WI38 (cell line): ENCODE results near the gene RIN3.

Experiments
- H3K4me3 ChIP-seq: 2 replicates; pipeline ENCODE4 v1.5.1; 2011; ENCODE audit warnings: low read depth, mild to moderate bottlenecking, control low read depth, low read length
- TF ChIP-seq, protein P1 (sequence below): IDR thresholded peaks from 2 replicates; pipeline ENCODE4 v1.5.1; 2012; ENCODE audit warnings: low read depth, mild to moderate bottlenecking, control low read depth, low read length

RIN3 gene

DNA sequence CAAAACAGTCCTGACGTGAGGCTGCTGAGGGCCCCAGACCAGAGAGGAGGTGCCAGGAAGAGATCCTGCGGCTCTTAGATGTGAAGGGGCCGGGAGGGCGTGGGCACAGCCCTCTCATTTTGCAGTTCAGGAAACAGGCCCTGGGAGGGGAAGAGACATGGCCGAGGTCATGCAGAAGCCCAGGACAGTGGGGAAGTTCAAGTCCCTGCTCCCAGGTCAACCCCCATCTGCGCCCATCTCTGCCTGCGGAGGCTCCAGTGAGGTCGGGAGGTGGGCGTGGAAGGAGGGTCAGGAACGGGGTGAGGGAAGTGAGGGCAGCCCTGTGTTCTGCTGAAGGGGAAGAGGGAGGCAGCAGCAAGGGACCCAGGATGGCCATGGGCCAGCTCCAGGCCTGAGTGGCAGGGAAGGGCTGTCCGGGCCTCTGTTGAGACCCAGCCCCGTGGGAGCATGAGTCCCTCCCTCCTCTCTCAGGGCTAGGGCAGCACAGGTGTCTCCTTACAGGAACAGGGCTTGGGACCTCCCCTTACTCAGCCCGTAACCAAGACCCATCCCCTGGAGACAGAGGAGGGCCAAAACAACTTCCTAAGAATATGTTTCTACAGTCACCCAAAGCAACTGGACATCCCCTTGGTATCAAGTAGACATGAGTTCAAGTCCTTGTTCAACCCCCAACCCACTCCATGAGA, 144.0 kb downstream of the RIN3 start:
- TF ChIP-seq, protein P1, sequence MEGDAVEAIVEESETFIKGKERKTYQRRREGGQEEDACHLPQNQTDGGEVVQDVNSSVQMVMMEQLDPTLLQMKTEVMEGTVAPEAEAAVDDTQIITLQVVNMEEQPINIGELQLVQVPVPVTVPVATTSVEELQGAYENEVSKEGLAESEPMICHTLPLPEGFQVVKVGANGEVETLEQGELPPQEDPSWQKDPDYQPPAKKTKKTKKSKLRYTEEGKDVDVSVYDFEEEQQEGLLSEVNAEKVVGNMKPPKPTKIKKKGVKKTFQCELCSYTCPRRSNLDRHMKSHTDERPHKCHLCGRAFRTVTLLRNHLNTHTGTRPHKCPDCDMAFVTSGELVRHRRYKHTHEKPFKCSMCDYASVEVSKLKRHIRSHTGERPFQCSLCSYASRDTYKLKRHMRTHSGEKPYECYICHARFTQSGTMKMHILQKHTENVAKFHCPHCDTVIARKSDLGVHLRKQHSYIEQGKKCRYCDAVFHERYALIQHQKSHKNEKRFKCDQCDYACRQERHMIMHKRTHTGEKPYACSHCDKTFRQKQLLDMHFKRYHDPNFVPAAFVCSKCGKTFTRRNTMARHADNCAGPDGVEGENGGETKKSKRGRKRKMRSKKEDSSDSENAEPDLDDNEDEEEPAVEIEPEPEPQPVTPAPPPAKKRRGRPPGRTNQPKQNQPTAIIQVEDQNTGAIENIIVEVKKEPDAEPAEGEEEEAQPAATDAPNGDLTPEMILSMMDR: no peak
- H3K4me3 ChIP-seq: no peak overlapping the region

DNA sequence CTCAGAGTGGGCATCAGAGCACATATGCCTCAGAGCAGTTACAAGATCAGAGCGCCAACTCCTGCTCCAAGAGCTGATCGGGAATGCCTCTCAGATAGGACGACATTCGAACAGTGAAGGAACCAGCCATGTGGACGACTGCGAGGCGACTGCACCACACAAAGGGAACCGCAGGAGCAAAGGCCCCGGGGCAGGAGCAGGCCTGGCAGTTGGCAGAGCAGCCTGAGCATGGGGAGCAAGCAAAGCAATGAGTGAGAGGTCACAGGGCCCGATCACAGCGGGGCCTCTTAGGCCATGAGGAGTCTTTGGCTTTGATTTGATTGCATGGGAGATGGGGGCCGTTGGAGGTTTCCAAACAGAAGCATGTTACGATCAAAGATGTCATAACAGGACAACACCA, 144.6 kb downstream of the RIN3 start:
- H3K4me3 ChIP-seq: no peak overlapping the region
- TF ChIP-seq, protein P1: no peak

DNA sequence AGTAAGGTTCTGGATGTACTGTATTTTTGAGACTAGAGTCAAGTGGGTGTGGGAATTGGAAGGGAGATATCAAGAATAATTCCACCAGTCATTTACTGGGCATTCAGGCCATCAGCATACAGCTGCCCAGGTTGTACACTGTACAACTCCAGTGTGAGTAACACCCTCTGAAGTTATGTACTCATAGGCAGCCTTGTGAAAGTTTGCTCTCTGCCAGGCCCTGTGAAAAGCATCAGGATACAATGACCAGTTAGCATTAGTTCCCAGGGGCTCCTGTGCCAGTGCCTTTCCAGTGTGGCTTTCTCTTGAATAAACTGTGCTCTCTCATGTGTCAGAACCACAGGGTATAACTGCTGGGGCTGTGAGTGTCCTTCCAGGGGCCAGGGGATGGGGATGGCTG, 145.1 kb downstream of the RIN3 start:
- TF ChIP-seq, protein P1: no peak
- no peak overlapping the region for H3K4me3 ChIP-seq

DNA sequence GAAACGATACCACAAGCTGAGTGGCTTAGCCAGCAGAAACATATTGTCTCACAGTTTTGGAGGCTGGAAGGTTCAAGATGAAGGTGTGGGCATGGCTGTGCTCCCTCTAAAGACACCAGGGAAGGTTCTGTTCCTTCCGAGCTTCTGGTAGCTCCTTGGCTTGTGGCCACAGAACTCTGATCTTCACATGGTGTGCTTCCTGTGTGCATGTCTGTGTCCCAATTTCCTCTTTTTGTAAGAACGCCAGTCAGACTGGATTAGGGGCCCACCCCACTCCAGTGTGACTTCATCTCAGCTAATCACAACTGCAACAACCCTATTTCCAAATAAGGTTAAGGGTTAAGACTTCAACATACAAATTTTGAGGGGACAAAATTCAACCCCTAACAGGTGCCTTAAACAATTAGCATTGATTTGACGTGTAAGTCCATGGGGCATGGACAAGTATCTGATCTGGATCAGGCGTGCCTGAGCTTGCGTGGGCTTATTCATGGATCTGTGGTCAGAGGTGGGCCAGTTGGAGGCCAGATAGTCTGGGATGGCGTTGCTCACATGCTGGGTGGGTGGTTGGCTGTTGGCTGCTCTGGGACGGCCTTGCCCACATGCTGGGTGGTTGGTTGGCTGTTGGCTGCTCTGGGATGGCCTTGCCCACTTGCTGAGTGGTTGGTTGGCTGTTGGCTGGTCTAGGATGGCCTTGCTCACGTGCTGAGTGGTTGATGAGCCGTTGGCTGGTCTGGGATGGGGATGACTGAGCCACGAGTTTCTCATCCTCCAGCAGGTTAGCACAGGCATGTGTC, 146.4 kb downstream of the RIN3 start:
- no peak overlapping the region for H3K4me3 ChIP-seq
- TF ChIP-seq, protein P1: no peak

DNA sequence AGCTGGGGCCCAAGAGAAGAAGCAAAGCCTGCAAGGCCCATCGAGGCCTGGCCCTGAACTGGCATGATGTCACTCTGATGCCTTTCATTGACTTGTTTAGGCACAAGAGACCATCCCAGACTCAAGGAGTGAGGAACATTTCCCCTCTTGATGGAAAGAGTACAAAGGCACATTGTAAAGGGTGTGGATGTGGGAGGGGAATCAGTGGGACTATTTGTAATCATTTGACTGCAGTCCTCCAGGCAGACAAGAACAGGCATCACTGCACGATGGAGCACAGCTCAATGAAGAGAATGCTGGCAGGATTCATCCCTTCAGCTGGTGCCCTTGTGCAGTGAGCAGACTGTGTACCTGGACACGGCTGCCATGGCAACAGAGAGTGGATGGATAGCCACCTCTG, 147.0 kb downstream of the RIN3 start:
- TF ChIP-seq, protein P1: no peak

DNA sequence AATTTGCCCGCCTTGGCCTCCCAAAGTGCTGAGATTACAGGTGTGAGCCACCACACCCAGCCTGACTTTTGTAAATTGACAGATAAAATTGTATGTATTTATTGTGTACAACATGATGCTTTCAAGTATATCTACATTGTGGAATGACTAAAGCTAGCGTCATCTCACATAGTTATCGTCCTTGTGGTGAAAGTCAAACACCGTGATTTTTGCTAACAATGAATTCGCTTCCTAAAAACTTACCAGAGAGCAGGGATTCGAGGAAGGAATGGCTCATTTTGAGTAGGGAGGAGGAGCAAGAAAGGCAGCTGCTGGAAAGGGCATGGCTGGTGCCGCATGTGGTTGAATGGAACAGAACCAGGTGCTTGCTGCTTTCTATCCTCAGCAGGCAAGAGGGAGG, 149.5 kb downstream of the RIN3 start:
- TF ChIP-seq, protein P1: no peak
- H3K4me3 ChIP-seq: no peak overlapping the region

More for the DNA sequence above, 147.0 kb downstream of the RIN3 start:
- no peak overlapping the region for H3K4me3 ChIP-seq

DNA sequence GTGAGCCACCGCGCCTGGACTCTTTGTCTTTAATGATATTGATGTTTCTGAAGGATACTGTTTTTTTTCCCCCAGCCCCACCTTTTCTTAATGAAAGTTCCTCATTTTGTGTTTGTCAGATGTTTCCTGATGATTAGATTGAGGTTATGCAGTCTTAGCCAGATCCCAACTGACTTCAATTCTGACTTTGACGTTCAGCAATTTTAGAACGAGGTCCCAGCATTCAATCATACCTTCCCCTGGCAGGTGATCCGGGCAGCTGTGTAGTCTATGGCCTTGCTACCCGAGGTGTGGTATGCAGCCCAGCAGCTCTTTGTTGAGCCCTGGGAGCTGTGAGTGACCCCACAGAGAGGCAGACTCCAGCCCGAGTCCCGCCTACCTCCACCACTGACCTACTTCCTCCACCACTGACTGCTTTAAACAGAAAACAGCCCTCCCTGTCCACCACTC, 152.1 kb downstream of the RIN3 start:
- no peak overlapping the region for H3K4me3 ChIP-seq
- TF ChIP-seq, protein P1: no peak
